Measurements from ENCODE around the gene RIPOR3.

- TF ChIP-seq CTCF (IDR thresholded peaks at IDR 0.05) (no peak), ZFX (IDR thresholded peaks at IDR 0.05; ENCODE audit: borderline replicate concordance) (no peak)
Observed at GRCh38 chr20:50577175-50578018, 113.9 kb downstream of the RIPOR3 start.

Data from 22Rv1 (cell line).